Heart left ventricle (tissue), 13 donors: Measurements from ENCODE around the gene LCE4A.

Source experiments
- POLR2A ChIP-seq, 2 donors: fragments of 450-650 bp; IDR thresholded peaks; one replicate each; pipeline ENCODE4 v1.6.1; 2017; ENCODE audit warnings: antibody characterized with exemption in 2 of 2, mild to moderate bottlenecking in 2 of 2, moderate library complexity in 2 of 2
- TF ChIP-seq, protein P1 (sequence below), 12 donors: fragments of 200-600 bp; sonication (generic) in 4 of 12; IDR thresholded peaks; one replicate each; pipeline versions ENCODE4 v1.5.0 to v1.8.0; 2018 to 2022; ENCODE audit warnings: antibody characterized with exemption in 12 of 12, mild to moderate bottlenecking in 5 of 12
- donor health status: ischemic (EF 13 %, LVEDD 7.1; RV severe dilation, severe dysfunction).
- donor health status: DM: no; HTN: yes; CAD: no.
- donor health status: DM: no; HTN: no; CAD: no.
- donor health status: ischemic (EF 25% LVEDD 6.9; RV normal size, moderate dysfunction).
- donor health status: ischemic (EF 25% LVEDD 5.7; RV mildly dilated, moderate dysfunction).
- donor health status: ischemic (EF 35%, LVEDD 5.7; RV mildly dilated, moderate dysfunction).
- donor health status: nonischemic (EF 11% LVEDD 7.7; RV severe dilation, severe dysfunction).
- donor health status: DM: yes; HTN: yes; CAD: no.
- donor health status: PGD.
- donor health status: ischemic (EF 29% LVEDD 5.4; RV normal size, mild dysfunction).
- donor health status: nonischemic (EF 23%, LVEDD 6.1; RV moderate dilation, normal function).

DNA sequence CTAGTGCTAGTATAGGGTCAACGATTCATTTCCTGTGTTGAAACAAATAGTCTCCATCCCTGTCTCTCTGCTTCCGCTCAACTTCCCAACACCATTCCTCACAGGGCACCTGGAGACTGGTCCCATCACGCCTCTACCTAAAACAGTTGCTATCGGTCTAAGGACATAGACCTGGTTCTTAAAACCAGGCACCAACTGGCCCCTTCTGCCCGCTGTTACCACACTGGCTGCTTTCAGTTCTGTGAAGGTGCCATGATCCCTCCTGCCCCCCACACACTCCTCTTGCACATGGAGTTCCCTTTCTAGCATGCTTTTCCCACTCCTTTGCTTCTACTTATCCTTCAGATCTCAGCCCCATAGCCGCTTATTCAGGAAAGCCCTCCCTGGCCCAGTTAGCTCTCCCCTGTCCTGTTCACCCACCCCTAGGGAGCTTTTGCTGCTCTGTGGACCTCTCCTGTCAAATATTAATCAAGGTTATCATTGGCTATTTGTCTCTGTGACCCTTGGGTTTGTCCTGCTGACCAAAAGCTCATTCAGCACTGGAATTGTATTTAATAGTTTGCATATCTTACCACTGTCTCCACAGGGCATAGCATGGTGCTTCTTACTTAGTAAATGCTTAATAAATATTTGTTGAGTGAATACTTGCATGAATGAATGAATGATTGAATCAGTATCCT is 37.9 kb downstream of the LCE4A start:
- TF ChIP-seq, protein P1, sequence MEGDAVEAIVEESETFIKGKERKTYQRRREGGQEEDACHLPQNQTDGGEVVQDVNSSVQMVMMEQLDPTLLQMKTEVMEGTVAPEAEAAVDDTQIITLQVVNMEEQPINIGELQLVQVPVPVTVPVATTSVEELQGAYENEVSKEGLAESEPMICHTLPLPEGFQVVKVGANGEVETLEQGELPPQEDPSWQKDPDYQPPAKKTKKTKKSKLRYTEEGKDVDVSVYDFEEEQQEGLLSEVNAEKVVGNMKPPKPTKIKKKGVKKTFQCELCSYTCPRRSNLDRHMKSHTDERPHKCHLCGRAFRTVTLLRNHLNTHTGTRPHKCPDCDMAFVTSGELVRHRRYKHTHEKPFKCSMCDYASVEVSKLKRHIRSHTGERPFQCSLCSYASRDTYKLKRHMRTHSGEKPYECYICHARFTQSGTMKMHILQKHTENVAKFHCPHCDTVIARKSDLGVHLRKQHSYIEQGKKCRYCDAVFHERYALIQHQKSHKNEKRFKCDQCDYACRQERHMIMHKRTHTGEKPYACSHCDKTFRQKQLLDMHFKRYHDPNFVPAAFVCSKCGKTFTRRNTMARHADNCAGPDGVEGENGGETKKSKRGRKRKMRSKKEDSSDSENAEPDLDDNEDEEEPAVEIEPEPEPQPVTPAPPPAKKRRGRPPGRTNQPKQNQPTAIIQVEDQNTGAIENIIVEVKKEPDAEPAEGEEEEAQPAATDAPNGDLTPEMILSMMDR (IDR thresholded peaks at IDR 0.05), result no peak
- TF ChIP-seq POLR2A (IDR thresholded peaks at IDR 0.05), result no peak
